WTC11 (cell line): ENCODE results near the gene ZNF232.
"Not testable (repeated sequence)": the region's sequence is repeated elsewhere in the genome, so short reads cannot be mapped to it uniquely, and the experiment has no call there.

Experiments
- IRF2 ChIP-seq: sonication (generic); formaldehyde crosslinking; IDR thresholded peaks from 2 replicates; pipeline ENCODE4 v1.8.0; 2022; ENCODE audit warnings: low read depth, missing genetic modification reagents, borderline replicate concordance
- TEAD4 ChIP-seq: sonication (generic); formaldehyde crosslinking; IDR thresholded peaks from 2 replicates; pipeline ENCODE4 v1.8.0; 2022; ENCODE audit warnings: mild to moderate bottlenecking, missing genetic modification reagents
- TF ChIP-seq, protein P1 (sequence below): fragments of 200-600 bp; IDR thresholded peaks from 2 replicates; pipeline ENCODE4 v1.8.0; 2022; ENCODE audit warnings: antibody characterized with exemption
- TF ChIP-seq, protein P2 (sequence below): sonication (generic); formaldehyde crosslinking; IDR thresholded peaks from 2 replicates; pipeline ENCODE4 v1.8.1; 2023; ENCODE audit warnings: mild to moderate bottlenecking, moderate library complexity, missing genetic modification reagents
- TF ChIP-seq, protein P3 (sequence below): sonication (generic); formaldehyde crosslinking; IDR thresholded peaks from 2 replicates; pipeline ENCODE4 v1.8.0; 2022; ENCODE audit warnings: missing genetic modification reagents

DNA sequence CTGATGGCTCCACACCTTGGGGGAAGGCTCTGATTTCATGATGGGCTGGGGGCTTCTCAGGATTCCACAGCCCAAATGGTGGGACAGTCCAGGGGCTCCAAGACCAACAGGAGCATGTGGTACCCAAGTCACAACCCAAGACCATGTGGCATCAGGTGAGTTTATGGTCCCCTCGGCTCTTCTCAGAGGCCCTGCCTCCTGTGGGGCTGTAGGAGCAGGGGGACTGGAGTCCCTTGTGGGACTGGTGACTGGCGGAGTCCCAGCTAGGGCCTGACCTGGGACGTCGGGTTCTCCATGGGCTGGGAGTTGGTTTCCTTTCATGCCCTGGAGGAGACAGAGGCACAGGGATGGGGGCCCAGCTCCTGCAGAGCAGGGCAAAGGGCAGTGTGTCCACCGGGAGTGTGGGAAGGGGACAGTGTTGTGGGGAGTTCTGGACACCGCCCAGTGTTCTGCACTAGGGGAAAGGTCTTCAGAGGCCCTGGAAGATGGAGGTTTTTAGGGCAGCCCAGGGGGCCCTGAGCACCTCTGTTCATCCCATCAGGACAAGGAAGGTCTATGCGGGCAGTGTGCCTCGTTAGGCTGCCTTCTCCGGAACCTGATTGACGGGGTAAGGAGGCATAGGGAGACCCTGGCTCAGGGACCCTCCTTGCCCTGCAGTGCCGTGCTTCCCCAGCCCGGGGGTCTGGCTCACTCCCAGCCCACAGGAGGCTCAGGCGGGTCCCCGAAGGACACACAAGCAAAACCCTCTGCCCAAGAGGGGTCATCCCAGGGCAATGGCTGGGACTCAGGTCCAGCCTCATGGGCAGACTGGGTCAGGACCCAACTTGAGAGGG, 25.1 kb upstream of the ZNF232 start:
- TF ChIP-seq, protein P1, sequence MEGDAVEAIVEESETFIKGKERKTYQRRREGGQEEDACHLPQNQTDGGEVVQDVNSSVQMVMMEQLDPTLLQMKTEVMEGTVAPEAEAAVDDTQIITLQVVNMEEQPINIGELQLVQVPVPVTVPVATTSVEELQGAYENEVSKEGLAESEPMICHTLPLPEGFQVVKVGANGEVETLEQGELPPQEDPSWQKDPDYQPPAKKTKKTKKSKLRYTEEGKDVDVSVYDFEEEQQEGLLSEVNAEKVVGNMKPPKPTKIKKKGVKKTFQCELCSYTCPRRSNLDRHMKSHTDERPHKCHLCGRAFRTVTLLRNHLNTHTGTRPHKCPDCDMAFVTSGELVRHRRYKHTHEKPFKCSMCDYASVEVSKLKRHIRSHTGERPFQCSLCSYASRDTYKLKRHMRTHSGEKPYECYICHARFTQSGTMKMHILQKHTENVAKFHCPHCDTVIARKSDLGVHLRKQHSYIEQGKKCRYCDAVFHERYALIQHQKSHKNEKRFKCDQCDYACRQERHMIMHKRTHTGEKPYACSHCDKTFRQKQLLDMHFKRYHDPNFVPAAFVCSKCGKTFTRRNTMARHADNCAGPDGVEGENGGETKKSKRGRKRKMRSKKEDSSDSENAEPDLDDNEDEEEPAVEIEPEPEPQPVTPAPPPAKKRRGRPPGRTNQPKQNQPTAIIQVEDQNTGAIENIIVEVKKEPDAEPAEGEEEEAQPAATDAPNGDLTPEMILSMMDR: not testable (repeated sequence)
- TF ChIP-seq, protein P2, sequence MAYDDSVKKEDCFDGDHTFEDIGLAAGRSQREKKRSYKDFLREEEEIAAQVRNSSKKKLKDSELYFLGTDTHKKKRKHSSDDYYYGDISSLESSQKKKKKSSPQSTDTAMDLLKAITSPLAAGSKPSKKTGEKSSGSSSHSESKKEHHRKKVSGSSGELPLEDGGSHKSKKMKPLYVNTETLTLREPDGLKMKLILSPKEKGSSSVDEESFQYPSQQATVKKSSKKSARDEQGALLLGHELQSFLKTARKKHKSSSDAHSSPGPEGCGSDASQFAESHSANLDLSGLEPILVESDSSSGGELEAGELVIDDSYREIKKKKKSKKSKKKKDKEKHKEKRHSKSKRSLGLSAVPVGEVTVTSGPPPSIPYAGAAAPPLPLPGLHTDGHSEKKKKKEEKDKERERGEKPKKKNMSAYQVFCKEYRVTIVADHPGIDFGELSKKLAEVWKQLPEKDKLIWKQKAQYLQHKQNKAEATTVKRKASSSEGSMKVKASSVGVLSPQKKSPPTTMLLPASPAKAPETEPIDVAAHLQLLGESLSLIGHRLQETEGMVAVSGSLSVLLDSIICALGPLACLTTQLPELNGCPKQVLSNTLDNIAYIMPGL (CRISPR knock-in tag): not testable (repeated sequence)
- TF ChIP-seq TEAD4, IRF2 (CRISPR knock-in tag): not testable (repeated sequence)
- TF ChIP-seq, protein P3, sequence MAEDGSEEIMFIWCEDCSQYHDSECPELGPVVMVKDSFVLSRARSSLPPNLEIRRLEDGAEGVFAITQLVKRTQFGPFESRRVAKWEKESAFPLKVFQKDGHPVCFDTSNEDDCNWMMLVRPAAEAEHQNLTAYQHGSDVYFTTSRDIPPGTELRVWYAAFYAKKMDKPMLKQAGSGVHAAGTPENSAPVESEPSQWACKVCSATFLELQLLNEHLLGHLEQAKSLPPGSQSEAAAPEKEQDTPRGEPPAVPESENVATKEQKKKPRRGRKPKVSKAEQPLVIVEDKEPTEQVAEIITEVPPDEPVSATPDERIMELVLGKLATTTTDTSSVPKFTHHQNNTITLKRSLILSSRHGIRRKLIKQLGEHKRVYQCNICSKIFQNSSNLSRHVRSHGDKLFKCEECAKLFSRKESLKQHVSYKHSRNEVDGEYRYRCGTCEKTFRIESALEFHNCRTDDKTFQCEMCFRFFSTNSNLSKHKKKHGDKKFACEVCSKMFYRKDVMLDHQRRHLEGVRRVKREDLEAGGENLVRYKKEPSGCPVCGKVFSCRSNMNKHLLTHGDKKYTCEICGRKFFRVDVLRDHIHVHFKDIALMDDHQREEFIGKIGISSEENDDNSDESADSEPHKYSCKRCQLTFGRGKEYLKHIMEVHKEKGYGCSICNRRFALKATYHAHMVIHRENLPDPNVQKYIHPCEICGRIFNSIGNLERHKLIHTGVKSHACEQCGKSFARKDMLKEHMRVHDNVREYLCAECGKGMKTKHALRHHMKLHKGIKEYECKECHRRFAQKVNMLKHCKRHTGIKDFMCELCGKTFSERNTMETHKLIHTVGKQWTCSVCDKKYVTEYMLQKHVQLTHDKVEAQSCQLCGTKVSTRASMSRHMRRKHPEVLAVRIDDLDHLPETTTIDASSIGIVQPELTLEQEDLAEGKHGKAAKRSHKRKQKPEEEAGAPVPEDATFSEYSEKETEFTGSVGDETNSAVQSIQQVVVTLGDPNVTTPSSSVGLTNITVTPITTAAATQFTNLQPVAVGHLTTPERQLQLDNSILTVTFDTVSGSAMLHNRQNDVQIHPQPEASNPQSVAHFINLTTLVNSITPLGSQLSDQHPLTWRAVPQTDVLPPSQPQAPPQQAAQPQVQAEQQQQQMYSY (CRISPR knock-in tag): not testable (repeated sequence)
